ENCODE data around the gene GSTP1.
"Not testable (repeated sequence)": the region's sequence is repeated elsewhere in the genome, so short reads cannot be mapped to it uniquely, and the experiment has no call there.

Gene GSTP1

GRCh38 chr11:67584205-67584880 lies 731 bp downstream of the GSTP1 start:
- H3K4me1 ChIP-seq (ENCODE audit: control insufficient read depth, insufficient read depth, low read length) = peaks cover 8% of the 10 kb centered on the region
- WGBS (ENCODE audit: insufficient coverage, insufficient read length) = no CpG with 5 or more reads among the region's 33 CpGs
- peaks cover 25% of the 10 kb centered on the region for H3K36me3 ChIP-seq (ENCODE audit: control insufficient read depth, insufficient read depth, low read length)
- DNase-seq (ENCODE audit: low read depth, low spot score) = no peak
- H3K9me3 ChIP-seq (ENCODE audit: control insufficient read depth, insufficient read depth, low read length) = no peaks in the 10 kb centered on the region
- H3K4me3 ChIP-seq (ENCODE audit: low read length) = peak overlapping the region; percentile 77
- H3K27ac ChIP-seq (ENCODE audit: low read length) = no peak overlapping the region
- no peaks in the 10 kb centered on the region for H3K27me3 ChIP-seq (ENCODE audit: control insufficient read depth, insufficient read depth, low read length)

DNA sequence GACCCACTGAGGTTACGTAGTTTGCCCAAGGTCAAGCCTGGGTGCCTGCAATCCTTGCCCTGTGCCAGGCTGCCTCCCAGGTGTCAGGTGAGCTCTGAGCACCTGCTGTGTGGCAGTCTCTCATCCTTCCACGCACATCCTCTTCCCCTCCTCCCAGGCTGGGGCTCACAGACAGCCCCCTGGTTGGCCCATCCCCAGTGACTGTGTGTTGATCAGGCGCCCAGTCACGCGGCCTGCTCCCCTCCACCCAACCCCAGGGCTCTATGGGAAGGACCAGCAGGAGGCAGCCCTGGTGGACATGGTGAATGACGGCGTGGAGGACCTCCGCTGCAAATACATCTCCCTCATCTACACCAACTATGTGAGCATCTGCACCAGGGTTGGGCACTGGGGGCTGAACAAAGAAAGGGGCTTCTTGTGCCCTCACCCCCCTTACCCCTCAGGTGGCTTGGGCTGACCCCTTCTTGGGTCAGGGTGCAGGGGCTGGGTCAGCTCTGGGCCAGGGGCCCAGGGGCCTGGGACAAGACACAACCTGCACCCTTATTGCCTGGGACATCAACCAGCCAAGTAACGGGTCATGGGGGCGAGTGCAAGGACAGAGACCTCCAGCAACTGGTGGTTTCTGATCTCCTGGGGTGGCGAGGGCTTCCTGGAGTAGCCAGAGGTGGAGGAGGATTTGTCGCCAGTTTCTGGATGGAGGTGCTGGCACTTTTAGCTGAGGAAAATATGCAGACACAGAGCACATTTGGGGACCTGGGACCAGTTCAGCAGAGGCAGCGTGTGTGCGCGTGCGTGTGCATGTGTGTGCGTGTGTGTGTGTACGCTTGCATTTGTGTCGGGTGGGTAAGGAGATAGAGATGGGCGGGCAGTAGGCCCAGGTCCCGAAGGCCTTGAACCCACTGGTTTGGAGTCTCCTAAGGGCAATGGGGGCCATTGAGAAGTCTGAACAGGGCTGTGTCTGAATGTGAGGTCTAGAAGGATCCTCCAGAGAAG lies 1.6 kb downstream of the GSTP1 start:
- H3K27me3 ChIP-seq (ENCODE audit: control insufficient read depth, insufficient read depth, low read length) = no peaks in the 10 kb centered on the region
- no peak overlapping the region for H3K27ac ChIP-seq (ENCODE audit: low read length)
- peaks cover 25% of the 10 kb centered on the region for H3K36me3 ChIP-seq (ENCODE audit: control insufficient read depth, insufficient read depth, low read length)
- no CpG with 5 or more reads among the region's 21 CpGs for WGBS (ENCODE audit: insufficient coverage, insufficient read length)
- peak overlapping the region; percentile 77; the same call in 1 of the 2 replicates for H3K4me3 ChIP-seq (ENCODE audit: low read length)
- H3K9me3 ChIP-seq (ENCODE audit: control insufficient read depth, insufficient read depth, low read length) = no peaks in the 10 kb centered on the region
- H3K4me1 ChIP-seq (ENCODE audit: control insufficient read depth, insufficient read depth, low read length) = peaks cover 8% of the 10 kb centered on the region
- no peak for DNase-seq (ENCODE audit: low read depth, low spot score)

DNA sequence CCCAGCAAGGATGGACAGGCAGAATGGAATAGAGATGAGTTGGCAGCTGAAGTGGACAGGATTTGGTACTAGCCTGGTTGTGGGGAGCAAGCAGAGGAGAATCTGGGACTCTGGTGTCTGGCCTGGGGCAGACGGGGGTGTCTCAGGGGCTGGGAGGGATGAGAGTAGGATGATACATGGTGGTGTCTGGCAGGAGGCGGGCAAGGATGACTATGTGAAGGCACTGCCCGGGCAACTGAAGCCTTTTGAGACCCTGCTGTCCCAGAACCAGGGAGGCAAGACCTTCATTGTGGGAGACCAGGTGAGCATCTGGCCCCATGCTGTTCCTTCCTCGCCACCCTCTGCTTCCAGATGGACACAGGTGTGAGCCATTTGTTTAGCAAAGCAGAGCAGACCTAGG lies 2.3 kb downstream of the GSTP1 start:
- Histone ChIP-seq H3K27ac (ENCODE audit: low read length) (no peak overlapping the region), H3K4me3 (ENCODE audit: low read length) (no peak overlapping the region), H3K36me3 (ENCODE audit: control insufficient read depth, insufficient read depth, low read length) (peaks cover 25% of the 10 kb centered on the region), H3K4me1 (ENCODE audit: control insufficient read depth, insufficient read depth, low read length) (peaks cover 8% of the 10 kb centered on the region), H3K27me3 (ENCODE audit: control insufficient read depth, insufficient read depth, low read length) (no peaks in the 10 kb centered on the region), H3K9me3 (ENCODE audit: control insufficient read depth, insufficient read depth, low read length) (no peaks in the 10 kb centered on the region)
- no peak for DNase-seq (ENCODE audit: low read depth, low spot score)
- WGBS (ENCODE audit: insufficient coverage, insufficient read length) = no CpG with 5 or more reads among the region's 4 CpGs

DNA sequence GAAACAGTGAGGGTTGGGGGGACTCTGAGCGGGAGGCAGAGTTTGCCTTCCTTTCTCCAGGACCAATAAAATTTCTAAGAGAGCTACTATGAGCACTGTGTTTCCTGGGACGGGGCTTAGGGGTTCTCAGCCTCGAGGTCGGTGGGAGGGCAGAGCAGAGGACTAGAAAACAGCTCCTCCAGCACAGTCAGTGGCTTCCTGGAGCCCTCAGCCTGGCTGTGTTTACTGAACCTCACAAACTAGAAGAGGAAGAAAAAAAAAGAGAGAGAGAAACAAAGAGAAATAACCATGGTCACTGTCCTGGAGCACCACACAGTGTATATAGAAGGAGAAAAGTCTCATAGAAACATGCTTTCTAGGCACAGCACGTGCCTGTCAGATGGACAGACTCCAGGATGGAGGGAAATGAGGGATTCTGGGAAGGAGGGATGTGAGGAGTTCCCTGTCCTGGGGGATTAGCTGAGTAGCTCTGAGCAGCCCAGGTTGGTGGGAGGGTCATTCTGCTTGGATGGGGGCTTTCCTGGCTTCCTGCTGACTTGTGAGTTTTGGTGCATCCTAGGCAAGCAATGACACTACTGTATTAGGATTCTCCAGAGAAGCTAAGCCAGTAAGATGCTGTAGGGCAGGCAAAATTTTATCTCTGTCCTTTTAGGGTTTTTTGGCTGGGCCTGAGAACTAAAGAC lies 3.1 kb downstream of the GSTP1 start:
- Histone ChIP-seq H3K27ac (ENCODE audit: low read length) (no peak overlapping the region), H3K27me3 (ENCODE audit: control insufficient read depth, insufficient read depth, low read length) (no peaks in the 10 kb centered on the region), H3K9me3 (ENCODE audit: control insufficient read depth, insufficient read depth, low read length) (no peaks in the 10 kb centered on the region), H3K36me3 (ENCODE audit: control insufficient read depth, insufficient read depth, low read length) (peaks cover 25% of the 10 kb centered on the region), H3K4me1 (ENCODE audit: control insufficient read depth, insufficient read depth, low read length) (peaks cover 8% of the 10 kb centered on the region), H3K4me3 (ENCODE audit: low read length) (no peak overlapping the region)
- no CpG with 5 or more reads among the region's 5 CpGs for WGBS (ENCODE audit: insufficient coverage, insufficient read length)
- DNase-seq (ENCODE audit: low read depth, low spot score) = no peak

- Histone ChIP-seq H3K4me1 (ENCODE audit: control insufficient read depth, insufficient read depth, low read length) (peaks cover 5% of the 10 kb centered on the region; the same call in 1 of the 2 replicates), H3K27me3 (ENCODE audit: control insufficient read depth, insufficient read depth, low read length) (no peaks in the 10 kb centered on the region), H3K4me3 (ENCODE audit: low read length) (no peak overlapping the region), H3K9me3 (ENCODE audit: control insufficient read depth, insufficient read depth, low read length) (no peaks in the 10 kb centered on the region), H3K27ac (ENCODE audit: low read length) (no peak overlapping the region), H3K36me3 (ENCODE audit: control insufficient read depth, insufficient read depth, low read length) (peaks cover 25% of the 10 kb centered on the region)
- no CpG with 5 or more reads among the region's 1 CpG for WGBS (ENCODE audit: insufficient coverage, insufficient read length)
- no peak for DNase-seq (ENCODE audit: low read depth, low spot score)
Observed at GRCh38 chr11:67588136-67588503, 4.5 kb downstream of the GSTP1 start.

- H3K36me3 ChIP-seq (ENCODE audit: control insufficient read depth, insufficient read depth, low read length) = peaks cover 25% of the 10 kb centered on the region
- not testable (repeated sequence) for H3K4me3 ChIP-seq (ENCODE audit: low read length); H3K9me3 ChIP-seq (ENCODE audit: control insufficient read depth, insufficient read depth, low read length); H3K4me1 ChIP-seq (ENCODE audit: control insufficient read depth, insufficient read depth, low read length); H3K27ac ChIP-seq (ENCODE audit: low read length); H3K27me3 ChIP-seq (ENCODE audit: control insufficient read depth, insufficient read depth, low read length); DNase-seq (ENCODE audit: low read depth, low spot score)
- no CpG with 5 or more reads among the region's 11 CpGs for WGBS (ENCODE audit: insufficient coverage, insufficient read length)
Observed at GRCh38 chr11:67588899-67589415, 5.3 kb downstream of the GSTP1 start.

DNA sequence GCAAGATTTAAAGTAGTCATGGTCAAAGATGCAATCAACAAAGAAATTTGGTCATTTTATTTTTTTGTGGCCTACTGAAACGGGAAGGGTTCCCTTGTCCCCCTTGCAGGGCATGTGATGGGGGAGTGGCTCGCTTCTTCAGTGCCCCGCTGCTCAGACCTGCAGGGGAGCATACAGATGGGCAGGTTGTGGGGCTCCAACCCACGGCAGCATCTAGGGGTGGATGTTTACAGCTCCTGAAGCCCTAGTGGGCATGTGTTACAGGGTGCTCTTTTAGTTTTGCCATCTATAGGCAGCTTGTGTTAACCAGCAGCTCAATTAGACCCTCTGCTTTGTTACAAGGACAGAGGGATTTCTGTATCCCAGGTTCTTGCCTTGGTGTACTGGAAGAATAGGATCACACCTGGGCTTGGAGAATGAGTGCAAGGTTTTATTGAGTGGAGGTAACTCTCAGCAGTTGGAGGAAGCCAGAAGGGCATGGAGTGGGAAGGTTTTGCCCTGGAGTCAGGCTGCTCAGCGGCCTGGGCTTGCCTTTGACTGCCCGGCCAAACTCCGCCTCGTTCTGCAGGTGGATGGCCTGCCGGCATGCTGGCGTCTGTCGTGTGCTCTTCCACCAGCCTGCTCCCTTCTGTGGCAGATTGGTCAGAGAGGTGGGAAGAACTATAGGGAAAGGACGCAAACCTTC lies 9.4 kb downstream of the GSTP1 start:
- no peaks in the 10 kb centered on the region for H3K4me1 ChIP-seq (ENCODE audit: control insufficient read depth, insufficient read depth, low read length)
- no peak overlapping the region for H3K4me3 ChIP-seq (ENCODE audit: low read length)
- H3K27me3 ChIP-seq (ENCODE audit: control insufficient read depth, insufficient read depth, low read length) = no peaks in the 10 kb centered on the region
- H3K36me3 ChIP-seq (ENCODE audit: control insufficient read depth, insufficient read depth, low read length) = 0 out of 2 replicates have a peak, but pooled peaks cover 3% of the 10 kb centered on the region
- DNase-seq (ENCODE audit: low read depth, low spot score) = no peak
- H3K27ac ChIP-seq (ENCODE audit: low read length) = no peak overlapping the region
- no peaks in the 10 kb centered on the region for H3K9me3 ChIP-seq (ENCODE audit: control insufficient read depth, insufficient read depth, low read length)
- WGBS (ENCODE audit: insufficient coverage, insufficient read length) = no CpG with 5 or more reads among the region's 12 CpGs

DNA sequence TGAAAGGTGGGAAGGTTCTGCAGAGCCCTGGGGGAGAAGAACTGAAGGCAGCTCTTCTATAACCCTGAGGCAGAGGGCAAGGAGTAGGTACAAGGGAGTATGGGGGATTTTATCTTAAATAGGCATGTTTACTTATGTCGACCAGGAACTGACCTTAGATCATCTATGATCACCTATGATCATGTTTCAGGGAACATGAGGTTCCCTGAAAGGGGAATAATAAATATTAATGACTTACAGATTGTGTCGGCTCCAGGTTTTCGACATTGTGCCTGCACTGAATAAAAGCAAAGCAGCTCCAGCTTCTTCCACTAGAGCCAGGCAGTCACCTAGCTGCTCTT lies 9.9 kb downstream of the GSTP1 start:
- no peak overlapping the region for H3K4me3 ChIP-seq (ENCODE audit: low read length)
- no peaks in the 10 kb centered on the region for H3K9me3 ChIP-seq (ENCODE audit: control insufficient read depth, insufficient read depth, low read length)
- no peak overlapping the region for H3K27ac ChIP-seq (ENCODE audit: low read length)
- no CpG with 5 or more reads among the region's 3 CpGs for WGBS (ENCODE audit: insufficient coverage, insufficient read length)
- DNase-seq (ENCODE audit: low read depth, low spot score) = no peak
- no peaks in the 10 kb centered on the region for H3K27me3 ChIP-seq (ENCODE audit: control insufficient read depth, insufficient read depth, low read length)
- 0 out of 2 replicates have a peak, but pooled peaks cover 3% of the 10 kb centered on the region for H3K36me3 ChIP-seq (ENCODE audit: control insufficient read depth, insufficient read depth, low read length)
- H3K4me1 ChIP-seq (ENCODE audit: control insufficient read depth, insufficient read depth, low read length) = no peaks in the 10 kb centered on the region

DNA sequence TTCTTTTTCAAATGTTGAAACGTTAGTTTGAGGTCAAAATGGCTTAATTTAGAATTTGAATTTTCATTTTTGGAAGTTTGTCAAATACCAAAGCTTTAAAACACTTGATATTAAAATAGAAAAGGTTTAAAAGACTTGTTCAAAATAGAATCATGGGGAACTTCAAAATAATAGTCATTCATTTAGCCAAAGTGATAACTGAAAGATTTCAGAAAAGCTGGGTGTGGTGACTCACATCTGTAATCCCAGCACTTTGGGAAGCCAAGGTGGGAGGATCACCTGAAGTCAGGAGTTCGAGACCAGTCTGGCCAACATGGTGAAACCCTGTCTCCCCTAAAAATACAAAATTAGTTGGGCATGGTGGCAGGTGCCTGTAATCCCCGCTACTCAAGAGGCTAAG lies 10.9 kb downstream of the GSTP1 start:
- Histone ChIP-seq H3K4me1 (ENCODE audit: control insufficient read depth, insufficient read depth, low read length) (no peaks in the 10 kb centered on the region), H3K9me3 (ENCODE audit: control insufficient read depth, insufficient read depth, low read length) (no peaks in the 10 kb centered on the region), H3K4me3 (ENCODE audit: low read length) (no peak overlapping the region), H3K36me3 (ENCODE audit: control insufficient read depth, insufficient read depth, low read length) (no peaks in the 10 kb centered on the region), H3K27me3 (ENCODE audit: control insufficient read depth, insufficient read depth, low read length) (no peaks in the 10 kb centered on the region), H3K27ac (ENCODE audit: low read length) (no peak overlapping the region)
- no CpG with 5 or more reads among the region's 3 CpGs for WGBS (ENCODE audit: insufficient coverage, insufficient read length)
- no peak for DNase-seq (ENCODE audit: low read depth, low spot score)
